GM19438 (cell line): ENCODE measurements around the gene ALDH1A3.
"Not testable (repeated sequence)": the region's sequence is repeated elsewhere in the genome, so short reads cannot be mapped to it uniquely, and the experiment has no call there.

Source experiments
- ATAC-seq: cut with Tn5 transposase; IDR thresholded peaks from one replicate; pipeline ENCODE4 v1.9.1; 2021; ENCODE audit warnings: low read depth; ENCODE audit not compliant: unreplicated experiment

The ALDH1A3 gene

DNA sequence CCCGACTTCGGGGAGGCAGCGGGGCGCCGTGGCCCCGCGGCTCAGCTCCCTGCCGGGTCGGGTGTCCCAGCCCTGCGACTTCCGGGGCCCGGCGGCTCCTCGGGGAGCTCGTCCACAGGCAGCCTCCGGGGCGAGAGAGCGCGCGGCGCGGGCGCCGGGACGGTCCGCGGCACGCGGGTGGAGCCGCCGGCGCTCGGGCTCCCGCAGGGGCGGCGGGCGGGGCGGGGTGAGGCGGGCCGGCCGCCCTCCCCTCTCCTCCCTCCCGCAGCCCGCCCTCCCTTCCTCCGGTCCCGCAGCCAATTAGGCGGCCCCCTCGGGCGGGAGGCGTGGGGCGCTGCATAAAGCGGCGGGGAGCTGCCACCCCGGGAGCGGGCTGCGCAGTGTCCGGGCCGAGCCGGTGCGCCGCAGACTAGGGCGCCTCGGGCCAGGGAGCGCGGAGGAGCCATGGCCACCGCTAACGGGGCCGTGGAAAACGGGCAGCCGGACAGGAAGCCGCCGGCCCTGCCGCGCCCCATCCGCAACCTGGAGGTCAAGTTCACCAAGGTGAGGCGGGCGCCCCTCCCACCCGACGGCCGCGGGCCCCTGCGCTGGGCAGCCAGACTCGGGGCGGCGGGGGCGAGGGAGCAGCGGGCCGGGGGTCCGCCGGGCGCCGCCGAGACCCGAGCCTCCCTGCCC, at the start of gene ALDH1A3:
TSS of gene ALDH1A3 (plus strand) at position 368 of the 675 bp plus-strand sequence. CDS start at position 445, 77 bp downstream.
- peak; percentile 43 for ATAC-seq

DNA sequence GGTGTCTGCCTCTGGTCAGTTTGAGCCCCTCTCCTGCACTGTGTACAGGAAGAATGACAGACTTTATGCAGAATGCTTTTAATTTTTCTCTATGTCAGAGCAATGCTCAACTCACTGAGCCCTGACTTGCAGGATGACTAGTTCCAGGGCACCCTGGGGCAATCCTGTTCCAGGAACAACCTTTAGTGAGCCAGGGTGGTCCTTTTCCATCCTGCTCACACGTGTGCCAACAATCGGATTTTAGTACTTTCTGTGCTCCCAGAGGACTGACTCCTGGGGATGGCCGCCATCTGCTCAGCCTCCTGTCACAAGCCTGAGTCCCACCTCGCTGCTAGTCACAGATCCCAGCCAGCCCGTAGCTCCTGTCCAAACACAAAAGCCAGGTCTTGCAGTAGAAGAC, 48.2 kb upstream of the ALDH1A3 start:
- ATAC-seq, result no peak

DNA sequence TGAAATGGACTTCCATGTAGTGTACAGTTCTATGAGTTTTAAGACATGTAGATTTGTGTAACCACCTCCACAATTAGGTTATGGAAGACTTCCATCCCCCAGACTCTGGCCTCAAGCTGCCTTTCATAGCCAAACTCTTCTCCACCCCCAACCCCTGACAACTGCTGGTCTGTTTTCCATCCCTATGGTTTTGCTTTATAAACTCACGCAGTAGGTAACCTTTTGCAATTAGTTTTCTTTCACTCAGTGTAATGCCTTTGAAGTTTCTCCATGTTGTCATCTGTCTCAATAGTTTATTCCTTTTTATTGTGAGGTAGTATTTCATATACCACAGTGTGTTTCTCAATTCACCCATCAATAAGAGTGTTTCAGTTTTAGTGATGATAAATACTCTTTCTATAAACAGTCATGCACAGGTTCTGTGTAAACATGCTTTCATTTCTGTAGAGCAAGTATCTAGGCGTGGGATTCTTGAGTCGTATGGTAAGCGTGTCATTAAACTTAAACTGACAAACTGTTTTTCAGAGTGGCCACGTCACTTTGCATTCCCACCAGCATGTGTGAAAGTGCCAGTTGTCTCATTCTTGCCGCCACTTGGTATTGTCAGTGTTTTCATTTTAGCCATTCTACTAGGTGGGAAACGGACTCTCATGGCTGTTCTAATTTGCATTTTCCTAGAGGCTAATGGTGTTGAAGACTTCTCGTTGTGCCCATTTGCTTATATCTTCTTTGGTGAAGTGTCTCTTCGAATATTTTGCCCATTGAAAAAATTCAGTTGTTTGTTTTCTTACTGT, 47.3 kb upstream of the ALDH1A3 start:
- no peak for ATAC-seq

DNA sequence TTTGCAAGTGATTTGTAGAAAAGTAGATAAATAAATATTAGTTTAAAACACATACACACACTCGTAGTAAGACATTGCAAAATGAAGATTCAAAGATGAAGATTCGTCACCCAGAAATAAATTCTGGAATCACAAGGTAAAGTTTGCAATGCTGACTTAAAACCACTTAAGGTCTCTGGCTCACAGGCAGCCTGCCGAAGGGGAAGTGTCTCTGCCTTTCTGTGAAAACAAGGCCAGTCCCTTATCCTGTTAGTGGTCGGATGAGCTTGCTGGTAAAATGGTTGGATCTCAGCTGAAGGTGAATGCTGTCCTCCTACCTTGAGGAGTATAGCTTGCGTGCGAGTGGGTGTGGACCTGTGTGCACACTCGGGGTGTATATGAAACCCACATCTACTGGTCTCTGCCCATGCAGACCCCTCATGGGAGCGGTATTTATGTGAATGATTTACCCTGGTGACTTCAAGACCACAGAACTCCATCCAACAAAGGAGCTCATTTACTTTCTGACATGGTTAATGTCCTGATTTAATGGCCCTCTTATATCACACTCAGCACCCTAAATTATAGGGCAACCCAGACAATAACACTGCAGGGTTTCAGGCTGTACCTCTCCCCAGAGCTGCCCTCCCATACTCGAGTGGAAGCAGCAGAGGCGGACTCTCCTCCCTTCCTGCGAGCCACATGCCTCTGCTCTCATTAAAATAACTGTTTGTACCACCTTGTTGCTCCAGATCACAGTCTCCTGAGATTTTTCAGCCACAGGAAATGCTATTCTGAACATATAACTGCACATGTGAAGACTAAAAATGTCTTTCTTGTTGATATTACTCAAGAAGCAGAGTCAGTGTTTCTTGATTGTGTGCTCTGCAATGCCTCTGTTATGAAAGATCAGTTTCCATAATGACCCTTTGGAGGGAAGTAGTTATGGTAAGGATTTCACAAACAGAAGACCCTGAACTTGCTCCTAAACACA, 45.9 kb upstream of the ALDH1A3 start:
- ATAC-seq, result no peak

DNA sequence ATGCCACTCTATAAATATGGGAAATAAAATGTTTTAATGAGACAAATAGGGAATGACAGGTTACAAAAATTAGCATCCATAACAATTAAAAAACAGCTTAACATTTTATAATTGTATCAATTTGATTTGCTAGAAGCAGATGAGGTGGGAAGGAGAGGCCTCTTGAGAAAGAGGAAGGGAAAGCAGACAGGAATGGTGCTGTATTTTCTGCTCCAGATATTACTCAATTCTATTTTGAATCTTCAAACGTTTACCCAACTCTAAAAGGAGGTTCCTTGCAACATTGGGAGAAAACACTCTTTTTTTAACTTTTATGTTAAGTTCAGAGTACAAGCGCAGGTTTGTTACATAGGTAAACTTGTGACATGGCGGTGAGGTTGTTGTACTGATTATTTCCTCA, 44.9 kb upstream of the ALDH1A3 start:
- ATAC-seq, result no peak

DNA sequence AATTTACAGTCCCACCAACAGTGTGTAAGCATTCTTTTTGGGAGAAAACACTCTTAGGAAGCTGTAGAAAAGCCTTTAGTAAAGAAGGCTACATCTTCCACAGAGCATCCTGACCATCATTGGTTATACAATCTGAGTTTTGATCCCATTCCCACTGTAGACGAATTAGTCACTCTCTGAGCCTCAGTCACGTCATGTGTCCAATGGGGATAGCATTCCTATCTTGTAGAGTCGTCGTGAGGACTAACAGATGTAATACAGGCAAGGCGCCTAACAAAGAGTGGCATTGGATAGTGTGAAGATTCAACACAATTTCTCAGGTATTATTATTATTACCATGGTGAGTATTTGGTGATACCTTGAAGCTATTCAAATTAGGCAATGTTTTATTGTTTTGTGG, 44.0 kb upstream of the ALDH1A3 start:
- ATAC-seq, result no peak

DNA sequence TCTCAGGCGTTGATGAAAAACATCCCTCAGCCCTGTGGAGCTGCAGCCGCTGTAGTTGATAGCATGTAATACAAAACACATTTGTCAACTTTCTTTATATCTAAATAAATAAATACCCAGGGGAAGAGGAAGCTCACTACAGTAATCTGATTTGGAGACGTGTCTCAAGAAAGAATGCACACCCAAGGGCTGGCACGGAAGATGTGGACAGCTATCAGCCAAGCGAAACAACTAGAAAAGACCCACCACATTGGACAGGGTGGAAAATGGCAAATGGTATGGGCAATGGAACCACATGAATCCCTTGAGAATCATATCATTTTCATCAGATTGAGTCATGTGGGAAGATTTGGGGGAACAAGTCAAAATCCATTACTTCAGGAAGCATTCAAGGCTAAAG, 43.1 kb upstream of the ALDH1A3 start:
- no peak for ATAC-seq

DNA sequence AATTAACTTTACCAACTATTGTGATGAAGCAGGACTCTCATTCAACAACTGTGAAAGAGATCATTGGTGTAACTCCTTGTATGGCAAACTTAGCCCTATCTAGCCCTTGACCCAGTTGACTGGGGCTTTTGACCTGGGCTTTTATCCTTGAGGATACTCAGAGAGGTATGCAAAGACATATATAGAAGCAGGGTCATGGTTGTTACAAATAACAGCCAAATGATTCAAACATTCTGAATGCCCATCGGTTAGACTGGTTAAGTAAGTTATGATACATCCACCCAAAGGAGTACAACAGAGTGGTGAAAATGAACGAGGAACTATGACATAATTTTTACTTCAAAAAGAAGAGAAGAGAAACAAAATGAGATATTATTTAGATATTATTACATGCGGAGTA, 38.2 kb upstream of the ALDH1A3 start:
- no peak for ATAC-seq

DNA sequence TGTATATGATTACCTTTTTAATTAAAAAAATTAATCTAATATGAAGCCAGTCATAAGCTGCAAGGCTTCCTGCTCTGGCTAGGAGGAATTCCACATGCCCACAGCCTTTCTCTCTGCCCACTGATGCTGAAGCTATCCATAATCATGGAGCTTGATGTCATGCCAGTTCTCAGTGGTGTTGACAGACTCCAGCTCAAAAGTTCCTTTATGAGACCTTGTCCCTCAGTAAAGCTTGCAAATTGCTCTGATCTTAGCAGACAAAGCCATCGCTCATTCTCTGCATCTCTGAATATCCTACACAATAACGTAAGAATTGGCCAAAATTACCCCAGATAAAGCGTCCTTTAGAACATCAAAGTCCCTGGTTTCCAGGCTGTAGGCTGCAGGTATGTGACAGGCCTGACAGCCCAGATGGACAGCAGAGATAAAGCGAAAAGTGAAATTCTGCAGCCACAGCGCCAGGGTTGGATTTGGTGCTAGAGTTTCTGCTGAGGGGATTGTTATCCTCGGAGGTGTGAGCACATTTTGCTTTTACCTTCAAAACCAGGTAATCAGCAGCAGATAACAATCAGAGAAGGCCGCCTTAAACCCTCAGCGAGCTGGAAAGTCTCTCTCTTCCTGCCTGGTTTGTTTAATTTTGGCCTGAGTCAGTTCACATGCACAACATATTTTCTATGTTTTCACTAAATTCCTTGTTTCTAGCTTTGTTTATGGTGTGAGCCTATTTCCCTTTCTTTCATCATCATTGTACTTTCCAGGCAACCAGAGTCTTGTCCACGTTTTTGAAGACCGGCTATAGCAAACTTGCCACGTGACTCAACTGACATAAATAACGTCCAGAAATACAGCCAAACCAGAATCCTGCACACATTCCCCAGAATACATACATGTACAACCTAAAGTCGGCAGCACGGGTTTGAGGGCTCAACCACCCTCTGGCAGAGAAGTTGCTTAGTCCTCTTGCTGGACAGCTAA, 36.6 kb upstream of the ALDH1A3 start:
- no peak for ATAC-seq

DNA sequence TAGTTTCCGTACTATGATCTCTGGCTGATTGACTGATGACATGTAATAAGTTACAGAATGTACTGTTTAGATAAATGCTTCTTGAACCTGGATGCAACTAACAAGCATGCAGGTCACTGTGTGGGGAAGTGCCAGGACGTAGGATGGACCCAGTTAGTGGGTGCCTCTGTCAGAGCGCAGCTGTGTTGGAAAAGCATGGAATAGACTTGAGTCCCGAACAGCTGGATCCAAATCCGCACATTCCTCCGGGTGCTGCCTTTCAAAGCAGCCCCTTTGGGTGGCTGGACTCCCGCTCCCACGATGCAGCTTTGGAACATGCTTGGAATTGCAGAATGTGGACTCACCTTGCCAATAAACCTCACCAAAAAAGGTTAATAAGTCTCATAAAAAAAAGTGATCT, 35.5 kb upstream of the ALDH1A3 start:
- ATAC-seq, result no peak

DNA sequence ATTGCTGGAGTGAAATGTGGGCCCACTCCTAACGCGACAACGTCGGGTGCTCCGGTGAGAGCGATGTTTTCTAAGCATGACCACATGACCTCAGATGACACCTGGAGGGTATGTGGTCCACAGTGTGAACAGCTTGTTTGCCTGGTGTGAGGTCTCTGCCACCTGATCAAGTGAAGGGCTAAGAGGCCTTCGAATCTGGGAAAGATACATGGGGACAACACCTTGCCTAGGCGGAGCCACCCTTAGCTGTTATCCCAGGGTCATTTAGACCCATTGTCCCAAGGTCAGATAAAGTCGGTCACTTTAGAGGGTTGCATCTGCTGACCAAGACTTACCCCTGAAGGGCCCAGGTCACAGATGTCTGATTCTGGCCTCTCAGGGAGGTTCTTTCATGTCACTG, 34.9 kb upstream of the ALDH1A3 start:
- no peak for ATAC-seq

DNA sequence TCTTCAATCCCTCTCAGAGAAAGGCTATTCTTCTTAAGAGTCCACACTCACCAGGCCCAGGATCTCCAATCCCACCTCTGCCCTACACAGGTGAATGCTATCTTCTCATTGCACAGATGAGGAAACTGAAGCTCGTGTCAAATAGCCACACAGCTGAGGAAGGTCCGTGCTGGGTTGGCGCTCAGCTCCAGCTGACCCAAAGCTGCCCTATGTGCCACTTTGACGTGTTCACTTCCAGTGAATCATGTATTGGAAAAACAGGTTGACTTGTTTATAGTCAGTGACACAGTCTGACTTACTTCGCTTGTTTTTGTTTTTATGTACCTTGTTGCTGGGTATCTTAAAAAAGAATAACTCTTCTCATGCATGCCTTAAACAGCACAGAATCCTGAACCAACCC, 32.4 kb upstream of the ALDH1A3 start:
- ATAC-seq, result no peak

DNA sequence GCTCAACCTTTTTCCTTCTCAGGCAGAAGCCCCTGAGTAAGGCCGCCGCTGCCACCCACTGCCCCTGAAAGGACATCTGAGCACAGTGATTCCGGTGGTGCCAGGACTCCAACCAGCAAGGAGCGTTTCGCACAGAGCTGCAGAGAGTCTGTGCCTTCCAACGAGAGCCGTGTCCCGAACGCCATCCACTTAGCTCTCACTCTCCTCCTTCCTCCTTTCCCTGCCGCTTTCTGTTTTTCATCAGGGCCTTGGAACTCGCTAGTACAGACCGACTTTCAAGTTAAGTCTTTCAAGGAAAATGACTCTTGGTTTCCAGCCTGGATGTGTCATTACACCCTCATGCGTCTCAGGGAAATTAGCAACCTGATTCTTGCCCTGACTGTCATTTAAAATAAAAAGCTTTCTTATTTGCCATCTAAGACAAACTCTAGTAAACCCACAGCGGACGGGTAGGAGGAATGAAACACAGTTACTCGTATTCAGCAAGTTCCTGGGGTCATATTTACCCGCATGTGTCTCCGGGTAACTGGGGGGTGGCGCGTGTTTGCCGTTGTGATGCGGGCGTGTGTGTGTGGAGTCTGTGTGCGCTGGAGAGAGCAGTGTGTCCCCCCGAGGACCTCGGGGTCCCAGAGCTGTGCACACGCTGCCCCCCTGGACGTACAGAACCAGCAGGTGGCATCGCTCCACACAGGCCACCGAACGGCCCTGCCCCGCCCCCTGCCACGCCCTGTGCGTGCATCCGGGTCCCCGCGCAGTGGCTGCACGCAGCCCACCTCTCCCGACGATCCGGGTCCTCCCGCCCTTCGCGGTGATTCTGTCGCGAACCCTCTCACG, 30.4 kb upstream of the ALDH1A3 start:
- peak; percentile 81 for ATAC-seq

DNA sequence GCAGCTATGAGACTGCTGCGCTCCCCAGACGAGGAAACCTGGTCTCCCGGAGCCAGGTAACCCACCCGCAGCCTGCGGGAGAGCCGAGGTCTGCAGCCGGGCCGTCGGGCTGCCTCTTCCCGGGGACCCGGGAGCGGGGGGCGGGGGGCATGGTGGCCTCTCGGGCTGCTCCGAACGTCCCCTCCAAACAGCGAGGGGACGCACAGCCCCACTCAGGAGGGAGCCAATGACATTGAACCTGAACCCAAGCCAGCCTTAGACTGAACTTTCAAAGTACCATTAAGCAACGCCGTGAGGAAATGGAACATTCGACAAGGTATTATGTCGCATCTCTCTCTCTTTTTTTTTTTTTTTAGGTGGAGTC, 29.8 kb upstream of the ALDH1A3 start:
- no peak for ATAC-seq

DNA sequence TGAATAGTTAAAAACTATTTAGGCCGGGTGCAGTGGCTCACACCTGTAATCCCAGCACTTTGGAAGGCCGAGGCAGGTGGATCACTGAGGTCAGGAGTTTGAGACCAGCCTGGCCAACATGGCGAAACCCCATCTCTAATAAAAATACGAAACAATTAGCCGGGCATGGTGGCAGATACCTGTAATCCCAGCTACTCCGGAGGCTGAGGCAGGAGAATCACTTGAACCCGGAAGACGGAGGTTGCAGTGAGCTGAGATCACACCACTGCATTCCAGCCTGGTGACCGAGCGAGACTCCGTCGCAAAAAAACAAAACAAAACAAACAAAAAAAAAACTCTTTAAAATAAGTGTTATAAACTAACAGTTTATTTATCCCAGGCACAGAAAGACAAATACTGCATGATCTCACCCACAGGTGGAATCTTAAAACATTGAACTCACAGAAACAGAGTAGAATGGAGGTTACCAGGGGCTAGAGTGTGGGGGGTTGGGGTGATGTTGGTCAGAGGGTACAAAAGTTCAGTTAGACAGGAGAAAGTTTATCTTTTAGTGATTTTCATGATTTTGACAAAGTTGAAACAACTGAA, 28.1 kb upstream of the ALDH1A3 start:
- ATAC-seq, result not testable (repeated sequence)

DNA sequence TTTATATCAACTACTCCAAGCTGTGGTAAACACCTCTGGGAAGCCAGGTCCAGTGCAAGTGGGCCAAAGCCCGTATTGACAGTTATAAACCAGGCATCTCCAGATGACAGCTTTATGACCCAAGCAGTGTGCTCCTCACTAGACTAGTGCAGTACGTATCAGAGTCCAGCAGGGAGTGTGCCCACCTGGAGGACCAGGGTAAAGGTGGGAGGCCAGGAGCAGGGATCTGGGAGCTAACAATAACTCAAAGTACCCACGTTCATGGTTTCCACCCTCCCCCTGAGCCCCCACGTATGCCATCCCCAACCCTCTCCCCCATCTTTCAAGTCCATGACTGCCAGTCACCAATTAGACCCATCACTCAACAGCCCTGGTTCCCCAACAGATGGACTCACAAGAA, 27.0 kb upstream of the ALDH1A3 start:
- no peak for ATAC-seq

DNA sequence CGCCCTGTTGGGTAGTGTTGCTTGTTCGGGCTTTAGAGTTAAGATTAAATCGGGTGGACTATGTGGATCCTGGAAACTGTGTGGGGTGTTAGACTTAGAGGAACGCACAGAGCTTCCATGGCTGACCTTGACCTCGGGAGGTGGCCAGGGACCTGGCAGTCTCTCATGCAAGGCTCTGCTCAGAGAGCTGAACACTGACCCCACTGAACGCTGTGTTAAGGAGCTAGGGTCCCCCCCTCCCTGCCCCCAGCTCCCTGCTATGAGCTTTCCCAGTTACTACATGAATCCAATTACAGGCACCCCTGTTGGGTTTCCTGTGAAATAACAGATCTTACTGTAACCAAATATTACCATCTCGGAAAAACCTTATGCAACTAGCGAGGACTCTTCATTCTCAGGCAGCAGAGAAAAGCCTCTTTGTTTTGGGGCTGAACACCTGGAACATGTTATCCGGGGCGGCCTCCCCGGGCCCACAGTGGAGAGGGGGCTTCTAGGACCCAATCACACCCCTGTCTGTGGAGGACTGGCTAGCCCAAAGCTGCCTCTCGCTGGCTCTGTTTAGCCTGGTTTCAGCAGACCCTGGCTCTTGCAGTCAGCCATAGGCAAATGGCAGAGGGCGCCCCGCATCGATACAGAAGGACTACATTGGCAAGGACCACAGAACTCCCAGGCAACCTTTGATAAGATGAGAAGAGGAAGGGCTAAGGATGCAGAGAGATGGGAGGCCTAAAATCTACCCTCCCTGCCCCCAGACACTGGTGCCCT, 25.8 kb upstream of the ALDH1A3 start:
- no peak for ATAC-seq

DNA sequence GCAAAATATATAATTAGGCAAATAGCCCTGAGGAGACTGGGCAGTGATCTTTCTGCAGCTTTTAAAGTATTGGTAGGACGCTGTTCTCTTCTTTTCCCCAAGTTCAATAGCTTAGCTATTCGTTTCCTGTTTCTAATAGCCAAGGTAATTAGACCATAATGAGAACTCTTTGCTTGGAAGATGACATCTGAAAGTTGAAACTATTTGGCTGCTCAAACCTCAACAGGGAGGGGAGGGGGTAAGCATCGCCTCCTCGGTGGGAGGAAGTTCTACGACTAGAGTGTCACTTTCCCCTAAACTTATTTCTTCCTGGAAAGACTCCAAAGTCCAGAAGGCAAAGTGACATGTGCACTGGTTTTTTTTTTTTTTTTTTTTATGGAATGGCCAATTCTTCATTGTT, 22.8 kb upstream of the ALDH1A3 start:
- ATAC-seq, result no peak
